ENCODE data around the gene GTF3C5. TPM values are rescaled to one million over a fixed set of nuclear protein-coding genes. Genes with fewer than 3 reads are reported as not detected.

GTF3C5 gene
- total and polyA plus RNA-seq, 9 of the 15 experiments (the other 6 are each of a cell fraction or from before 2014, with no cell fraction given): 3.8 to 118 (median 83.7) TPM

- TF ChIP-seq ZNF695 (CRISPR knock-in tag; IDR thresholded peaks at IDR 0.05): no peak
- peak; percentile 59 for TF ChIP-seq ZNF395 (CRISPR knock-in tag; IDR thresholded peaks at IDR 0.05)
- TF ChIP-seq TBP (optimal IDR thresholded peaks at IDR 0.05; ENCODE audit: low read depth, low read length): peak; percentile 42
- TF ChIP-seq GATAD2B (IDR thresholded peaks at IDR 0.05; ENCODE audit: borderline replicate concordance): no peak
- no peak for TF ChIP-seq NUFIP1 (IDR thresholded peaks at IDR 0.05; ENCODE audit: partially characterized antibody)
- TF ChIP-seq GATA2 (CRISPR knock-in tag; IDR thresholded peaks at IDR 0.05): peak; percentile 48; the same call in 1 of the 2 replicates
- no peak for TF ChIP-seq SMARCC2 (IDR thresholded peaks at IDR 0.05; ENCODE audit: low read depth)
- no peak for TF ChIP-seq FOXJ3 (CRISPR knock-in tag; IDR thresholded peaks at IDR 0.05)
- 0 out of 2 replicates have a peak, but pooled peaks have one; percentile 57 for TF ChIP-seq TOE1 (IDR thresholded peaks at IDR 0.05; ENCODE audit: borderline replicate concordance)
- no peak for TF ChIP-seq TOE1 (CRISPR knock-in tag; IDR thresholded peaks at IDR 0.05; ENCODE audit: borderline replicate concordance, low read depth)
- no peak for TF ChIP-seq SRSF7 (optimal IDR thresholded peaks at IDR 0.05; ENCODE audit: low read depth, low read length)
- no peak for TF ChIP-seq PREB (CRISPR knock-in tag; IDR thresholded peaks at IDR 0.05)
- TF ChIP-seq, protein P1, sequence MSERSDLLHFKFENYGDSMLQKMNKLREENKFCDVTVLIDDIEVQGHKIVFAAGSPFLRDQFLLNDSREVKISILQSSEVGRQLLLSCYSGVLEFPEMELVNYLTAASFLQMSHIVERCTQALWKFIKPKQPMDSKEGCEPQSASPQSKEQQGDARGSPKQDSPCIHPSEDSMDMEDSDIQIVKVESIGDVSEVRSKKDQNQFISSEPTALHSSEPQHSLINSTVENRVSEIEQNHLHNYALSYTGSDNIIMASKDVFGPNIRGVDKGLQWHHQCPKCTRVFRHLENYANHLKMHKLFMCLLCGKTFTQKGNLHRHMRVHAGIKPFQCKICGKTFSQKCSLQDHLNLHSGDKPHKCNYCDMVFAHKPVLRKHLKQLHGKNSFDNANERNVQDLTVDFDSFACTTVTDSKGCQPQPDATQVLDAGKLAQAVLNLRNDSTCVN (CRISPR knock-in tag; IDR thresholded peaks at IDR 0.05): no peak
- TF ChIP-seq LEF1 (IDR thresholded peaks at IDR 0.05): peak; percentile 72
- TF ChIP-seq DDX20 (tag; IDR thresholded peaks at IDR 0.05; ENCODE audit: low read depth): no peak
- TF ChIP-seq LARP7 (IDR thresholded peaks at IDR 0.05): no peak
- peak; percentile 81 for TF ChIP-seq CCNT2 (IDR thresholded peaks at IDR 0.05; ENCODE audit: borderline replicate concordance, extremely low read depth, insufficient read length, low read depth, low read length)
- no peak for TF ChIP-seq CBX5 (IDR thresholded peaks at IDR 0.05; ENCODE audit: borderline replicate concordance, low read depth)
- TF ChIP-seq, protein P2, sequence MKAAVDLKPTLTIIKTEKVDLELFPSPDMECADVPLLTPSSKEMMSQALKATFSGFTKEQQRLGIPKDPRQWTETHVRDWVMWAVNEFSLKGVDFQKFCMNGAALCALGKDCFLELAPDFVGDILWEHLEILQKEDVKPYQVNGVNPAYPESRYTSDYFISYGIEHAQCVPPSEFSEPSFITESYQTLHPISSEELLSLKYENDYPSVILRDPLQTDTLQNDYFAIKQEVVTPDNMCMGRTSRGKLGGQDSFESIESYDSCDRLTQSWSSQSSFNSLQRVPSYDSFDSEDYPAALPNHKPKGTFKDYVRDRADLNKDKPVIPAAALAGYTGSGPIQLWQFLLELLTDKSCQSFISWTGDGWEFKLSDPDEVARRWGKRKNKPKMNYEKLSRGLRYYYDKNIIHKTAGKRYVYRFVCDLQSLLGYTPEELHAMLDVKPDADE (conservative IDR thresholded peaks at IDR 0.05; ENCODE audit: control insufficient read depth, low read depth, low read length): no peak
- peak; percentile 26 for TF ChIP-seq ZFP36 (IDR thresholded peaks at IDR 0.05; ENCODE audit: low read depth, low read length, partially characterized antibody)
- TF ChIP-seq EP400 (IDR thresholded peaks at IDR 0.05): no peak
- TF ChIP-seq DNMT1 (IDR thresholded peaks at IDR 0.05): no peak
- no peak for TF ChIP-seq BRF1 (IDR thresholded peaks at IDR 0.05; ENCODE audit: borderline replicate concordance, extremely low read depth, insufficient read length)
- no peak for TF ChIP-seq TAF1 (IDR thresholded peaks at IDR 0.05; ENCODE audit: control insufficient read depth, extremely low read depth, insufficient read depth, low read length, severe bottlenecking)
Observed at GRCh38 chr9:132994410-132995120, 36.2 kb upstream of the GTF3C5 start (continued).
